Neuronal stem cell (in vitro differentiated cells): Measurements from ENCODE around the gene KRTAP19-3.

Source experiments
- DNase-seq: peaks from one replicate; pipeline ENCODE4 v3.0.0-alpha.2; 2013; ENCODE audit warnings: low spot score
- H2AFZ ChIP-seq: one replicate; pipeline ENCODE4 v1.6.1; 2013; ENCODE audit warnings: mild to moderate bottlenecking, low read length, inconsistent platforms
- H2AK5ac ChIP-seq: 2 replicates; pipeline ENCODE4 v1.6.1; 2013; ENCODE audit warnings: low read depth, mild to moderate bottlenecking, inconsistent platforms, low read length, moderate library complexity, mixed read lengths
- H2BK120ac ChIP-seq: 2 replicates; pipeline ENCODE4 v1.6.1; 2013; ENCODE audit warnings: low read depth, mild to moderate bottlenecking, inconsistent platforms, low read length, moderate library complexity, mixed read lengths
- H2BK12ac ChIP-seq: one replicate; pipeline ENCODE4 v1.6.1; 2013; ENCODE audit warnings: low read length, inconsistent platforms
- H2BK15ac ChIP-seq: 2 replicates; pipeline ENCODE4 v1.6.1; 2013; ENCODE audit warnings: mild to moderate bottlenecking, low read length, inconsistent platforms, mixed read lengths
- H2BK5ac ChIP-seq: one replicate; pipeline ENCODE4 v1.6.1; 2013; ENCODE audit warnings: inconsistent platforms, mild to moderate bottlenecking, low read length, moderate library complexity
- H3K14ac ChIP-seq: one replicate; pipeline ENCODE4 v1.6.1; 2013; ENCODE audit warnings: low read length, inconsistent platforms
- H3K18ac ChIP-seq: 2 replicates; pipeline ENCODE4 v1.6.1; 2013; ENCODE audit warnings: low read length, inconsistent platforms
- H3K23ac ChIP-seq: 2 replicates; pipeline ENCODE4 v1.6.1; 2013; ENCODE audit warnings: low read depth, mild to moderate bottlenecking, mixed read lengths, low read length, inconsistent platforms; ENCODE audit not compliant: poor library complexity
- H3K27ac ChIP-seq: replicated peaks from 3 replicates; pipeline ENCODE4 v1.5.1; 2013; ENCODE audit warnings: low read length, inconsistent platforms
- H3K27me3 ChIP-seq, 3 experiments: 2 replicates each; pipeline ENCODE4 v1.6.1; 2013; ENCODE audit warnings: low read length in 3 of 3, mild to moderate bottlenecking in 2 of 3, inconsistent platforms in 1 of 3, low read depth in 1 of 3, mixed read lengths in 1 of 3, moderate library complexity in 1 of 3; ENCODE audit not compliant: control insufficient read depth in 3 of 3, insufficient read depth in 3 of 3
- H3K36me3 ChIP-seq, 2 donors: replicated peaks in 1 of 2; 2 replicates each; pipeline ENCODE4 v1.6.1; 2013; ENCODE audit warnings: low read length in 2 of 2; ENCODE audit not compliant: control insufficient read depth in 2 of 2, insufficient read depth in 2 of 2
- H3K4ac ChIP-seq: 2 replicates; pipeline ENCODE4 v1.6.1; 2013; ENCODE audit warnings: inconsistent platforms, mild to moderate bottlenecking, low read length, moderate library complexity
- H3K4me1 ChIP-seq, 2 donors: 1 replicate in 1 of 2; 2 replicates in 1 of 2; pipeline ENCODE4 v1.6.1; 2013; ENCODE audit warnings: low read length in 2 of 2, low read depth in 1 of 2; ENCODE audit not compliant: control insufficient read depth in 2 of 2, insufficient read depth in 1 of 2
- H3K4me2 ChIP-seq: one replicate; pipeline ENCODE4 v1.6.1; 2013; ENCODE audit warnings: mild to moderate bottlenecking, low read length, inconsistent platforms; ENCODE audit not compliant: insufficient read depth, poor library complexity, severe bottlenecking
- H3K4me3 ChIP-seq, 2 donors: 2 replicates each; pipeline ENCODE4 v1.5.1; 2013; ENCODE audit warnings: low read length in 2 of 2, mild to moderate bottlenecking in 2 of 2, inconsistent platforms in 1 of 2, moderate library complexity in 1 of 2
- H3K79me1 ChIP-seq: one replicate; pipeline ENCODE4 v1.6.1; 2013; ENCODE audit warnings: low read depth, mild to moderate bottlenecking, inconsistent platforms, low read length, moderate library complexity
- H3K9ac ChIP-seq: one replicate; pipeline ENCODE4 v1.6.1; 2013; ENCODE audit warnings: mild to moderate bottlenecking, low read depth, low read length, inconsistent platforms; ENCODE audit not compliant: poor library complexity
- H3K9me3 ChIP-seq, 2 donors: replicated peaks in 1 of 2; 2 replicates each; pipeline versions ENCODE3 to v1.6.1; 2013; ENCODE audit warnings: low read length in 2 of 2, mild to moderate bottlenecking in 2 of 2, inconsistent platforms in 1 of 2, low read depth in 1 of 2, mixed read lengths in 1 of 2, moderate library complexity in 1 of 2; ENCODE audit not compliant: control insufficient read depth in 2 of 2, insufficient read depth in 1 of 2
- H4K8ac ChIP-seq: one replicate; pipeline ENCODE4 v1.6.1; 2013; ENCODE audit warnings: low read depth, mild to moderate bottlenecking, inconsistent platforms, low read length, moderate library complexity
- H4K91ac ChIP-seq: one replicate; pipeline ENCODE4 v1.6.1; 2013; ENCODE audit warnings: low read length, low read depth, mild to moderate bottlenecking, inconsistent platforms; ENCODE audit not compliant: poor library complexity
- WGBS, 2 donors: extraction: QIAGEN DNeasy Blood & Tissue Kit; methylation state at CpG; one replicate each; pipeline ENCODE4 v1.1.7; 2013; ENCODE audit warnings: missing lambda C conversion rate in 2 of 2, mixed read lengths in 1 of 2; ENCODE audit not compliant: insufficient read length in 2 of 2, insufficient replicate concordance in 1 of 2; ENCODE audit errors: extremely low coverage in 2 of 2; 5-methylcytosine and 5-hydroxymethylcytosine counted together

KRTAP19-3 gene

DNA sequence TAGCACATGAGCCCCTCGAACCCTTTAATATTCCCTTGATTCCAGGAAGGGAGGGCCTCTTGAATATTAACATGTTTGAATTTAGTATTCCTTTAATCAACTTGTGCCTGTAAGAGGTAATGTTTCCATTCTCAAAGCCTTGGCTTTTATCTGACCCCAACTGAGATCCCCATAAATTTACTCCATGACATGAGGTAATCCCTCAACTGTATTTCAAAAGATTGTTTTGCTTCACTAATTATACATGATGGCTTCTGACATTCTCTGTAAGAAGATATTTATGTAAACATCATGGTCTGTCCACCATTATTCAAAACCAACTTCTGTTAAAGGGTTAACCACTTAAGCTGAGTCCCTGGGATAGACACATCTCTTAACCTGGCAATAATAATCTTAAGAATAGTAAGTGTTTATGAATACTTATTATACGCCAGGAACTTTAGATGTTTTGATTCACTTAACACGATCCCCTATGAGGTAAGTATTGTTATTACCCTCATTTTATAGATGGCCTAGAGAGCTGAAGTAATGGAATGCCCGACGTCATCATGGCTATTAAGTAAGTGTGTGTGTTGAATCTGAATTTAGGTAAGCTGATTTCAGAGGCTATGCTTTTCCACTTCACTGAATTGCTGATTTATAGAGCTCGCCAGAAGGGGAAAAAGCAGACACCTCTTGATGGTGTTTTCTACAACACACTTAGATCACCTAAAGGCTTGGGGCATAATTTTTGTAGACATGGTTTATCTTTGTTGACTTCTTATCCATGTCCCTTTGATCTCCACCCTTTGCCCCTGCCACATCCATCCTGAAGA is 22.7 kb downstream of the KRTAP19-3 start:
- H3K36me3 ChIP-seq, result no peaks in the 10 kb centered on the region
- H3K79me1 ChIP-seq, result no peaks in the 10 kb centered on the region
- H2BK12ac ChIP-seq, result no peak overlapping the region
- H3K9ac ChIP-seq, result no peak overlapping the region
- H3K18ac ChIP-seq, result no peak overlapping the region
- no peak overlapping the region for H2BK120ac ChIP-seq
- peaks cover 0 to 2% of the 10 kb centered on the region in 2 donors for H3K4me1 ChIP-seq
- no peak overlapping the region for H3K4me3 ChIP-seq
- no peak overlapping the region for H3K23ac ChIP-seq
- H3K9me3 ChIP-seq, result no peaks in the 10 kb centered on the region
- H2AFZ ChIP-seq, result no peak overlapping the region
- DNase-seq, result no peak
- H4K8ac ChIP-seq, result no peak overlapping the region
- WGBS, 2 donors, result no CpG with 5 or more reads among the region's 6 CpGs
- no peak overlapping the region for H3K4me2 ChIP-seq
- H3K27ac ChIP-seq, result no peak overlapping the region
- H3K27me3 ChIP-seq, result no peaks in the 10 kb centered on the region
- no peak overlapping the region for H2BK15ac ChIP-seq
- H3K4ac ChIP-seq, result no peak overlapping the region
- no peak overlapping the region for H2BK5ac ChIP-seq
- no peak overlapping the region for H2AK5ac ChIP-seq
- H4K91ac ChIP-seq, result no peak overlapping the region
- no peak overlapping the region for H3K14ac ChIP-seq

DNA sequence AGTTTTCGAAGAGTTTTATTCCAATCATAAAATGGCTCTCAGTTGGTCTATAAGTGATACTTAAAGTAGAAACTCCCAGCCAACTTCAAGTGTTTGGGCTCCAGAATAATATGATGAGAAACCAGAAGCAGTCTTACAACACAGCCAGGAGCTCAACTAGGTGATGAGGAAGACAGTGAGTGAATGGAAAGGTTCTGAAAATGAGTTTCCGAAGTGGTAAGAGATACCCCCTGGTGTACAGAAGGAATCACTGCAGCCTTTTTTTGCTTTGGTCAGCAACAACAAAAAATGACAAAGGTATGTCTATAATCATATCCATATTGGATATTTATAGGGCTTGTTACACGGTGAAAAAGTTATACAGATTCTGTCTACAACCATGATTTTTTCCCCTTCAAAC is 28.1 kb downstream of the KRTAP19-3 start:
- H3K4me2 ChIP-seq, result no peak overlapping the region
- H2AFZ ChIP-seq, result no peak overlapping the region
- H2BK15ac ChIP-seq, result no peak overlapping the region
- DNase-seq, result no peak
- H3K27ac ChIP-seq, result no peak overlapping the region
- H3K27me3 ChIP-seq, result no peaks in the 10 kb centered on the region
- no peak overlapping the region for H3K14ac ChIP-seq
- H2BK12ac ChIP-seq, result no peak overlapping the region
- H2BK120ac ChIP-seq, result no peak overlapping the region
- H4K91ac ChIP-seq, result no peak overlapping the region
- H3K36me3 ChIP-seq, result no peaks in the 10 kb centered on the region
- H3K4me3 ChIP-seq, result no peak overlapping the region
- H3K9ac ChIP-seq, result no peak overlapping the region
- H3K23ac ChIP-seq, result no peak overlapping the region
- H3K18ac ChIP-seq, result no peak overlapping the region
- H3K9me3 ChIP-seq, result no peaks in the 10 kb centered on the region
- no peak overlapping the region for H3K4ac ChIP-seq
- peaks cover 0 to 2% of the 10 kb centered on the region in 2 donors for H3K4me1 ChIP-seq
- no peaks in the 10 kb centered on the region for H3K79me1 ChIP-seq
- WGBS, 2 donors, result no CpG with 5 or more reads among the region's 3 CpGs
- H2AK5ac ChIP-seq, result no peak overlapping the region
- H2BK5ac ChIP-seq, result no peak overlapping the region
- H4K8ac ChIP-seq, result no peak overlapping the region

GRCh38 chr21:30448514-30448913 is 43.3 kb downstream of the KRTAP19-3 start:
- no peaks in the 10 kb centered on the region for H3K36me3 ChIP-seq
- no peak overlapping the region for H3K18ac ChIP-seq
- no peak overlapping the region for H4K91ac ChIP-seq
- DNase-seq, result no peak
- H3K4ac ChIP-seq, result no peak overlapping the region
- H2BK120ac ChIP-seq, result no peak overlapping the region
- H2BK5ac ChIP-seq, result no peak overlapping the region
- H3K14ac ChIP-seq, result no peak overlapping the region
- H2BK15ac ChIP-seq, result no peak overlapping the region
- WGBS, 2 donors, result no CpG with 5 or more reads among the region's 3 CpGs
- no peak overlapping the region for H3K27ac ChIP-seq
- no peak overlapping the region for H2BK12ac ChIP-seq
- no peaks in the 10 kb centered on the region for H3K27me3 ChIP-seq
- no peak overlapping the region for H3K4me2 ChIP-seq
- H4K8ac ChIP-seq, result no peak overlapping the region
- no peaks in the 10 kb centered on the region for H3K79me1 ChIP-seq
- no peaks in the 10 kb centered on the region for H3K4me1 ChIP-seq
- no peak overlapping the region for H3K4me3 ChIP-seq
- no peak overlapping the region for H3K9ac ChIP-seq
- H2AFZ ChIP-seq, result no peak overlapping the region
- H3K23ac ChIP-seq, result no peak overlapping the region
- no peaks in the 10 kb centered on the region for H3K9me3 ChIP-seq
- no peak overlapping the region for H2AK5ac ChIP-seq

DNA sequence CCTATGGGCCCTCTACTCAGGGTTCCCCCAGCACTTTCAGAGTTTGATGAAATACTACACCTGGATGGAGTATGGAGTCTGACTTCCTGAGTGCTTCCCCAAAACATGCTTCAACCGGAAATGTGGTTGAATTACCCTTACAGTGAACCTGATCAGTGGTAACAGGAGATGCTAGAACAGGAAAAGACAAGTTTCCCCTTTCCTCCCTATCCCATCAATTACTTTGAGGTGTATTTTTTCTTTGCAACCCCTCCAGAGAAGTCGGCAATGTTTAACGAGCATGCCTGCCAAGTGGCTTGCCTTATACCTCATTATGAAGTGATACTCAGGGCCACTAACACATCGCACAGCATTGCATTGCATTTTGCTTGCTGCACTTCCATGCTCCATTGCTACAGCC is 44.8 kb downstream of the KRTAP19-3 start:
- Histone ChIP-seq H3K4me2 (no peak overlapping the region), H3K18ac (no peak overlapping the region), H3K4me1 (no peaks in the 10 kb centered on the region), H2BK15ac (no peak overlapping the region), H3K27me3 (no peaks in the 10 kb centered on the region), H3K23ac (no peak overlapping the region), H2BK120ac (no peak overlapping the region), H2AK5ac (no peak overlapping the region), H3K14ac (no peak overlapping the region), H3K9ac (no peak overlapping the region), H4K91ac (no peak overlapping the region), H3K79me1 (no peaks in the 10 kb centered on the region), H4K8ac (no peak overlapping the region), H3K4ac (no peak overlapping the region), H3K36me3 (no peaks in the 10 kb centered on the region), H3K27ac (no peak overlapping the region), H2AFZ (no peak overlapping the region), H3K4me3 (no peak overlapping the region), H2BK12ac (no peak overlapping the region), H3K9me3 (no peaks in the 10 kb centered on the region), H2BK5ac (no peak overlapping the region)
- WGBS, 2 donors, result no CpG with 5 or more reads among the region's 4 CpGs
- no peak for DNase-seq
